HG03095 (cell line): ENCODE results near the gene HOXA10.

ENCODE experiments used
- ATAC-seq: cut with Tn5 transposase; IDR thresholded peaks from one replicate; pipeline ENCODE4 v1.9.1; 2021; ENCODE audit warnings: moderate library complexity; ENCODE audit not compliant: unreplicated experiment

Gene HOXA10

GRCh38 chr7:27146491-27147198, 27.5 kb downstream of the HOXA10 start:
- ATAC-seq, result no peak

GRCh38 chr7:27145914-27146412, 28.2 kb downstream of the HOXA10 start:
- ATAC-seq, result no peak

GRCh38 chr7:27145165-27145913, 28.8 kb downstream of the HOXA10 start:
- ATAC-seq, result no peak

GRCh38 chr7:27144781-27145164, 29.3 kb downstream of the HOXA10 start:
- ATAC-seq, result no peak

GRCh38 chr7:27143950-27144780, 30.0 kb downstream of the HOXA10 start:
- no peak for ATAC-seq

GRCh38 chr7:27143023-27143949, 30.8 kb downstream of the HOXA10 start, which contains the start of gene HOXA5:
Gene HOXA5 (minus strand): TSS chr7:27143681. CDS start chr7:27143607, 74 bp downstream.
- ATAC-seq, result no peak

- ATAC-seq, result no peak
These were observed 31.5 kb downstream of the HOXA10 start for GRCh38 chr7:27142580-27143022.

GRCh38 chr7:27141923-27142579, 32.1 kb downstream of the HOXA10 start:
- ATAC-seq, result no peak

GRCh38 chr7:27141137-27141922, 32.8 kb downstream of the HOXA10 start:
- no peak for ATAC-seq

GRCh38 chr7:27140126-27140857, 33.8 kb downstream of the HOXA10 start:
- ATAC-seq, result no peak

- ATAC-seq, result no peak
These were observed 34.6 kb downstream of the HOXA10 start for GRCh38 chr7:27139334-27140125.

GRCh38 chr7:27138985-27139333, 35.2 kb downstream of the HOXA10 start:
- ATAC-seq, result no peak

- ATAC-seq, result no peak
These were observed 35.6 kb downstream of the HOXA10 start for GRCh38 chr7:27138472-27138871.

GRCh38 chr7:27137640-27138315, 36.3 kb downstream of the HOXA10 start:
- no peak for ATAC-seq

GRCh38 chr7:27134392-27134791, 39.7 kb downstream of the HOXA10 start:
- no peak for ATAC-seq

GRCh38 chr7:27133409-27134231, 40.5 kb downstream of the HOXA10 start:
- ATAC-seq, result no peak
